Left ventricle myocardium inferior (tissue), 1 donor: ENCODE results near the gene SFXN5. TPM values are rescaled to one million over a fixed set of nuclear protein-coding genes. Genes with fewer than 3 reads are reported as not detected.

Source experiments
- DNase-seq: peaks from one replicate; pipeline ENCODE4 v3.0.0-alpha.2; 2020
- H3K27ac ChIP-seq: fragments of 200-600 bp; replicated peaks from 2 replicates; pipeline ENCODE4 v1.8.0; 2021
- H3K27me3 ChIP-seq: fragments of 200-600 bp; 2 replicates; pipeline ENCODE4 v1.8.0; 2021; ENCODE audit warnings: low read depth
- H3K36me3 ChIP-seq: fragments of 200-600 bp; 2 replicates; pipeline ENCODE4 v1.8.0; 2021
- H3K4me1 ChIP-seq: fragments of 200-600 bp; 2 replicates; pipeline ENCODE4 v1.8.0; 2021
- H3K4me3 ChIP-seq: fragments of 200-600 bp; 2 replicates; pipeline ENCODE4 v1.8.0; 2021; ENCODE audit warnings: mild to moderate bottlenecking, moderate library complexity
- H3K9me3 ChIP-seq: fragments of 200-600 bp; replicated peaks from 2 replicates; pipeline ENCODE4 v1.8.0; 2021
- intact Hi-C: fragments of 100-400 bp; cut with micrococcal nuclease; formaldehyde crosslinking; loops from one replicate; pipeline ENCODE4 v1.11.0; 2022
- total RNA-seq: library from RNA; stranded (reverse); fragmentation: NEBNext Ultra II Directional; extraction: Animal tissue kit (Norgen Biotek cat#: 25700); gene quantifications from one replicate; pipeline ENCODE4 v1.2.1, GENCODE V29; 2021
- TF ChIP-seq, protein P1 (sequence below): fragments of 200-600 bp; IDR thresholded peaks from 2 replicates; pipeline ENCODE4 v1.8.0; 2021; ENCODE audit warnings: antibody characterized with exemption, mild to moderate bottlenecking, borderline replicate concordance
- donor health status: DM: no; HTN: yes; CAD: no; lungs with severe emphysema.

The SFXN5 gene
- total RNA-seq, 1 donor from 2014 or later = 9.9 TPM

DNA sequence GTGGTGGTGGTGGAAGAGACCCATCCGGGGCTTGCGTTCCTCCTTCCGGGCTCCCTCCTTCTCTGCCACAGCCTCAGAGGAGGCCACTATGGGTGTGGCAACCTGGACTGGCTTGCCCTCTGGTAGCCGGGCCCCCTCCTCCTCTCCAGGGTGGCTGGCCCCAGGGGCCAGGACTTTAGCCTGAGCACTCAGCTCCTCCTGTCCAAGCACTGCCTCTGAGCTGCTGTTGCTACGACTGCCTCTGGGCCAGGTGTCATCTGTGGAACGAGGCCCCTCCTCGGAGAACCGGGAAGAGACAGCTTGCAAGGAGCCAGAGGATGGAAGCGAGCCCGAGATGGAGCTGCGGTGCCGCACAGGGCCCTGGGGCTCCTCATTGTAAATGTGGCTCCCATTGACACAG is 16.7 kb upstream of the SFXN5 start:
- DNase-seq = no peak
- no peak overlapping the region for H3K27ac ChIP-seq
- no peaks in the 10 kb centered on the region for H3K27me3 ChIP-seq
- intact Hi-C loops = loop anchor here (5.0 kb wide), 1 partner anchor 74 kb away; no protein-coding TSS in a partner anchor
- peaks cover 53% of the 10 kb centered on the region for H3K4me1 ChIP-seq
- no peak overlapping the region for H3K4me3 ChIP-seq
- TF ChIP-seq, protein P1, sequence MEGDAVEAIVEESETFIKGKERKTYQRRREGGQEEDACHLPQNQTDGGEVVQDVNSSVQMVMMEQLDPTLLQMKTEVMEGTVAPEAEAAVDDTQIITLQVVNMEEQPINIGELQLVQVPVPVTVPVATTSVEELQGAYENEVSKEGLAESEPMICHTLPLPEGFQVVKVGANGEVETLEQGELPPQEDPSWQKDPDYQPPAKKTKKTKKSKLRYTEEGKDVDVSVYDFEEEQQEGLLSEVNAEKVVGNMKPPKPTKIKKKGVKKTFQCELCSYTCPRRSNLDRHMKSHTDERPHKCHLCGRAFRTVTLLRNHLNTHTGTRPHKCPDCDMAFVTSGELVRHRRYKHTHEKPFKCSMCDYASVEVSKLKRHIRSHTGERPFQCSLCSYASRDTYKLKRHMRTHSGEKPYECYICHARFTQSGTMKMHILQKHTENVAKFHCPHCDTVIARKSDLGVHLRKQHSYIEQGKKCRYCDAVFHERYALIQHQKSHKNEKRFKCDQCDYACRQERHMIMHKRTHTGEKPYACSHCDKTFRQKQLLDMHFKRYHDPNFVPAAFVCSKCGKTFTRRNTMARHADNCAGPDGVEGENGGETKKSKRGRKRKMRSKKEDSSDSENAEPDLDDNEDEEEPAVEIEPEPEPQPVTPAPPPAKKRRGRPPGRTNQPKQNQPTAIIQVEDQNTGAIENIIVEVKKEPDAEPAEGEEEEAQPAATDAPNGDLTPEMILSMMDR = no peak
- H3K36me3 ChIP-seq = peaks cover 20% of the 10 kb centered on the region
- H3K9me3 ChIP-seq = no peaks in the 10 kb centered on the region

DNA sequence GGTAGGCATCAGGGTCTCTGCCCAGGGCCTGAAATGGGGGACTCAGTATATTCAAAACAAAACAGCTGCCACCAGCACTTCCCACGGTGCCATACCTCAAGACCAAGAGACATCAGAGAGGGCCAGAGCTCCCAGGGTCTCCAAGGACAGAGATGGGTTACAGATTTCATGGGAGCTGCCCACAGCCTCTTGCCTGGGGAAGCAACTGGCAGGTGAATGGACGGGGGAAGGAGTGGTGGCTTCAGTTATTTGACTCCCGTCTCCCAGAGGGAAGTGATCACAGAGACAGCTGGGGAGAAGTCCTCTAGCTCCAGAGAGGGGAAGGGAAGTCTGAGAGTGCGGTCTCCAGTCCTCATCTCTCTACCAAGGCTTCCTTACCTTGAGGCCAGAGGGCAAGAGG is 15.8 kb upstream of the SFXN5 start:
- H3K36me3 ChIP-seq = peaks cover 20% of the 10 kb centered on the region
- H3K27me3 ChIP-seq = no peaks in the 10 kb centered on the region
- intact Hi-C loops = loop anchor here (5.0 kb wide), 1 partner anchor 75 kb away; no protein-coding TSS in a partner anchor
- no peaks in the 10 kb centered on the region for H3K9me3 ChIP-seq
- H3K4me1 ChIP-seq = peaks cover 44% of the 10 kb centered on the region
- no peak overlapping the region for H3K27ac ChIP-seq
- no peak overlapping the region for H3K4me3 ChIP-seq
- TF ChIP-seq, protein P1 = no peak
- DNase-seq = no peak

DNA sequence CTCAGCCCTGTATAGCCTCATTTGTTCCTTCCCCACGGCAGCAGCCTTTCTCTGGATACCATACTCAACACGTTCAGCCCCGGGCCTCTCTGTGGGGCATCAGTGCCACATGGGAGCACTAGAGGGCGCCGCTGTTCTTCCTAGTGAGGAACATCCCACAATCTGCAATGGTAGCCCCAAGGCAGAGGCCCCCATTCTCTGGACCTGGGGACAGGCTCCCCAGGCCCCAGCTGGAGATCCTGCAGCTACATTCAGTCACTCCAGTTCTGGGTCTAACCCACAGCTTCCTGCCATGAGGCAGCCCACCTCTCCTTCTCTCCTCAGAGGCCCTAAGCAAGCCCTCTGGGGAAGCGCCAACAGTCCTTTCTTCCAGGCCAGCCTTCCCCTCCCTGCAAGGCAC is 14.2 kb upstream of the SFXN5 start:
- Histone ChIP-seq H3K4me3 (no peak overlapping the region), H3K27ac (no peak overlapping the region), H3K36me3 (peaks cover 25% of the 10 kb centered on the region), H3K9me3 (no peaks in the 10 kb centered on the region), H3K4me1 (peaks cover 30% of the 10 kb centered on the region), H3K27me3 (no peaks in the 10 kb centered on the region)
- peak; percentile 84 for DNase-seq
- intact Hi-C loops = loop anchor here (5.0 kb wide), 1 partner anchor 77 kb away; no protein-coding TSS in a partner anchor
- TF ChIP-seq, protein P1 = peak; percentile 97

DNA sequence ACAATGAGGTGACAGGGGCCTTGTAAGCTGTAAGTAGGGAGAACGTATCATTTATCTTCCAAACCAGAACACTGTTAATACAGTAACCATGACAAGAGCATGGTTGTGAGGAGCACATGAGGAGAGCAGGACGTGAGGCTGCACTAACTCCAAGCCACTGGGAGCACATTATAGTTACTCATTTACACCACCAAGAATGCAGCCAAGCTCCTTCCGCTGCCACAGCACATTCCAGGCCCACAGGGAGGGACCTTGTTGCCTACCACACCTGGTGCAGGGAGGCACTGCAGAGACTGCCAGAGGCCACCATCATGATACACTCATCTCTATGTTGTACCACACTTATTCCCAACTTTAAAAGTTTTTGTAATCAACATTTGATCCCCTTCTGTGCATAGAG is 13.5 kb upstream of the SFXN5 start:
- H3K4me1 ChIP-seq = peaks cover 22% of the 10 kb centered on the region
- no peak for DNase-seq
- H3K4me3 ChIP-seq = no peak overlapping the region
- TF ChIP-seq, protein P1 = no peak
- no peaks in the 10 kb centered on the region for H3K9me3 ChIP-seq
- no peaks in the 10 kb centered on the region for H3K27me3 ChIP-seq
- intact Hi-C loops = loop anchor here (5.0 kb wide), 1 partner anchor 77 kb away; no protein-coding TSS in a partner anchor
- H3K36me3 ChIP-seq = peaks cover 32% of the 10 kb centered on the region
- no peak overlapping the region for H3K27ac ChIP-seq

DNA sequence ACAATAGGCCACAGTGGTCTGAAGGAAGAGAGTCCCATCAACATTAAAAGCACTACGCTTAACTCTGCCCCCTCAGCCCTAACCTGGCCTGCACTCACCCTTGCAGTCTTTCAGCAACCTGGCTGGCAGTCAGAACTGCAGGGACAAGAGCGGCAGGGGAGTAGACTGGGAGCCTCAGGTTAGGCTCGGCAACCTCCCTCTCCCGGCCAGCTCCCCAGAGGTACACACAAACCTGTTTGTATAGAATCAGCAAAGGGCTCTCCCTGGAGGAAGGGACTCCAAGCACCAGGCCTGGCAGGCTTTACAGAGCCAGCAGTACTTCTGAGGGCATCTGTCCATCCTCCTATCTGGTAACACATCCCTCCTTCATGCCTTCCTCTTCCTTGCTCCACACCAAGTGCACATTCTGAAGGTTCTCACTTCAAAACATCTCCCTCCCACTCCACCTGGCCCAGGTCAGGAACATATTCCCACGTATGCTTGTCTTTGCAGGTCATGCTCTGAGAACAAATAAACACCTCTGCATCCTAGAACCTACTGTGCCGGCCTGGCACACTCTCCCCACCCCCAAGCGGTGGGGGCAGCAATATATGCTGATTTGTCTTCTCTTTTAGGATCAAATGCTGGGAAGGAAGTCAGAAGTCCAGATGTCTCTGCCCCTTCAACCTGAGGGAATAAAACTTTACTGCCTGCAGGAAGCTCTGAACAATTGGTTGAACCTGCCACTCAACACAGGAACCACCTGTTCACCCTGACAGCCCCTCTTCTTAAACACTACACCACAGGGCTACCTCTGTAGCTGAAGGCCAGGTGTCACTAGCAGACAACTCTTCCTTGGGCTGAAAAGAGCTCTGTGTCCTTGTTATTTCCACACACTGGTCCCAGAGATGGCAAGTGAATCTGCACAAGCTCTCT is 12.6 kb upstream of the SFXN5 start:
- H3K4me3 ChIP-seq = no peak overlapping the region
- TF ChIP-seq, protein P1 = no peak
- no peak for DNase-seq
- peaks cover 14% of the 10 kb centered on the region for H3K4me1 ChIP-seq
- H3K27me3 ChIP-seq = no peaks in the 10 kb centered on the region
- peaks cover 39% of the 10 kb centered on the region for H3K36me3 ChIP-seq
- no peak overlapping the region for H3K27ac ChIP-seq
- intact Hi-C loops = no loop called here
- H3K9me3 ChIP-seq = no peaks in the 10 kb centered on the region
